Mesendoderm (in vitro differentiated cells): ENCODE results near the gene CDCA3.
A peak's percentile ranks its signal among the peaks of the same experiment; 100 is the strongest.
"Not testable (repeated sequence)": the region's sequence is repeated elsewhere in the genome, so short reads cannot be mapped to it uniquely, and the experiment has no call there.

Experiments
- DNase-seq: peaks from one replicate; pipeline ENCODE4 v3.0.0; 2013
- H2AK5ac ChIP-seq: 2 replicates; pipeline ENCODE4 v1.6.1; 2013; ENCODE audit warnings: low read length, inconsistent platforms
- H2BK120ac ChIP-seq: 2 replicates; pipeline ENCODE4 v1.6.1; 2013; ENCODE audit warnings: low read depth, mild to moderate bottlenecking, low read length, moderate library complexity, mixed read lengths
- H2BK15ac ChIP-seq: replicated peaks from 2 replicates; pipeline ENCODE4 v1.6.1; 2013; ENCODE audit warnings: low read depth, mild to moderate bottlenecking, moderate library complexity
- H2BK5ac ChIP-seq: 2 replicates; pipeline ENCODE4 v1.6.1; 2013; ENCODE audit warnings: low read length, inconsistent platforms
- H3K18ac ChIP-seq: 2 replicates; pipeline ENCODE4 v1.6.1; 2013; ENCODE audit warnings: mild to moderate bottlenecking, low read length, mixed read lengths
- H3K23ac ChIP-seq: one replicate; pipeline ENCODE4 v1.6.1; 2013; ENCODE audit warnings: low read length
- H3K27ac ChIP-seq: 2 replicates; pipeline ENCODE4 v1.5.1; 2013; ENCODE audit warnings: low read depth, mild to moderate bottlenecking, inconsistent platforms, low read length, moderate library complexity
- H3K27me3 ChIP-seq: 2 replicates; pipeline ENCODE4 v1.6.1; 2013; ENCODE audit warnings: low read length, control low read depth, mild to moderate bottlenecking, inconsistent platforms; ENCODE audit not compliant: insufficient read depth, poor library complexity
- H3K36me3 ChIP-seq: 2 replicates; pipeline ENCODE4 v1.6.1; 2013; ENCODE audit warnings: low read length, inconsistent platforms; ENCODE audit not compliant: control insufficient read depth, insufficient read depth
- H3K4ac ChIP-seq: one replicate; pipeline ENCODE4 v1.6.1; 2013; ENCODE audit warnings: low read depth, mild to moderate bottlenecking, low read length, moderate library complexity
- H3K4me1 ChIP-seq: 2 replicates; pipeline ENCODE4 v1.6.1; 2013; ENCODE audit warnings: low read depth, low read length, inconsistent platforms; ENCODE audit not compliant: control insufficient read depth
- H3K4me2 ChIP-seq: 2 replicates; pipeline ENCODE4 v1.6.1; 2013; ENCODE audit warnings: low read length
- H3K4me3 ChIP-seq: 2 replicates; pipeline ENCODE4 v1.5.1; 2013; ENCODE audit warnings: mild to moderate bottlenecking, low read length
- H3K56ac ChIP-seq: one replicate; pipeline ENCODE4 v1.6.1; 2013; ENCODE audit warnings: low read length
- H3K79me1 ChIP-seq: 2 replicates; pipeline ENCODE4 v1.6.1; 2013; ENCODE audit warnings: low read length, inconsistent platforms
- H3K79me2 ChIP-seq: 2 replicates; pipeline ENCODE4 v1.6.1; 2013; ENCODE audit warnings: mild to moderate bottlenecking, low read length; ENCODE audit not compliant: control insufficient read depth, insufficient read depth
- H3K9ac ChIP-seq: 2 replicates; pipeline ENCODE4 v1.6.1; 2013; ENCODE audit warnings: low read length, inconsistent platforms
- H4K5ac ChIP-seq: one replicate; pipeline ENCODE4 v1.6.1; 2013; ENCODE audit warnings: low read length
- H4K8ac ChIP-seq: one replicate; pipeline ENCODE4 v1.6.1; 2013; ENCODE audit warnings: low read depth, mild to moderate bottlenecking, control low read depth, low read length, moderate library complexity
- WGBS: extraction: QIAGEN DNeasy Blood & Tissue Kit; methylation state at CpG from one replicate; pipeline ENCODE4 v1.1.7; 2013; ENCODE audit warnings: low lambda C conversion rate, missing lambda C conversion rate; ENCODE audit not compliant: insufficient coverage; ENCODE audit errors: extremely low coverage; 5-methylcytosine and 5-hydroxymethylcytosine counted together

Gene CDCA3

GRCh38 chr12:6866163-6866919, 15.3 kb upstream of the CDCA3 start:
- Histone ChIP-seq H3K27me3 (no peaks in the 10 kb centered on the region), H3K4ac (peak overlapping the region; percentile 39), H3K79me1 (peaks cover 13% of the 10 kb centered on the region), H3K23ac (peak overlapping the region; percentile 48), H3K36me3 (peaks cover 10% of the 10 kb centered on the region), H2BK120ac (no peak overlapping the region), H3K79me2 (peaks cover 16% of the 10 kb centered on the region), H4K8ac (no peak overlapping the region), H3K4me1 (peaks cover 4% of the 10 kb centered on the region), H3K18ac (no peak overlapping the region), H3K4me2 (peak overlapping the region; percentile 74), H2BK5ac (no peak overlapping the region), H2AK5ac (no peak overlapping the region), H3K27ac (no peak overlapping the region), H3K4me3 (no peak overlapping the region), H4K5ac (no peak overlapping the region), H3K56ac (peak overlapping the region; percentile 90), H3K9ac (peak overlapping the region; percentile 79), H2BK15ac (no peak overlapping the region)
- no peak for DNase-seq
- WGBS = no CpG with 5 or more reads among the region's 19 CpGs

- H3K23ac ChIP-seq, H3K27me3 ChIP-seq, H3K79me1 ChIP-seq, H3K9ac ChIP-seq, H3K18ac ChIP-seq, DNase-seq, H3K4ac ChIP-seq, H2BK120ac ChIP-seq, H2BK15ac ChIP-seq, H3K4me1 ChIP-seq, H4K8ac ChIP-seq, H4K5ac ChIP-seq, H3K4me2 ChIP-seq, H3K27ac ChIP-seq, H3K56ac ChIP-seq, H2BK5ac ChIP-seq, H2AK5ac ChIP-seq, H3K4me3 ChIP-seq: not testable (repeated sequence)
- H3K36me3 ChIP-seq = peaks cover 18% of the 10 kb centered on the region
- H3K79me2 ChIP-seq = peaks cover 16% of the 10 kb centered on the region
- no CpG with 5 or more reads among the region's 5 CpGs for WGBS
Observed at GRCh38 chr12:6865307-6865706, 14.2 kb upstream of the CDCA3 start.

- peaks cover 13% of the 10 kb centered on the region for H3K79me2 ChIP-seq
- H3K56ac ChIP-seq = no peak overlapping the region
- no peaks in the 10 kb centered on the region for H3K27me3 ChIP-seq
- H3K4ac ChIP-seq = no peak overlapping the region
- H4K5ac ChIP-seq = no peak overlapping the region
- no CpG with 5 or more reads among the region's 16 CpGs for WGBS
- H3K9ac ChIP-seq = no peak overlapping the region
- no peak overlapping the region for H3K23ac ChIP-seq
- H3K79me1 ChIP-seq = peaks cover 4% of the 10 kb centered on the region
- no peak for DNase-seq
- no peak overlapping the region for H3K27ac ChIP-seq
- no peak overlapping the region for H2BK5ac ChIP-seq
- H3K18ac ChIP-seq = no peak overlapping the region
- no peak overlapping the region for H4K8ac ChIP-seq
- no peak overlapping the region for H3K4me3 ChIP-seq
- H2AK5ac ChIP-seq = no peak overlapping the region
- no peak overlapping the region for H3K4me2 ChIP-seq
- peaks cover 4% of the 10 kb centered on the region for H3K4me1 ChIP-seq
- no peak overlapping the region for H2BK15ac ChIP-seq
- H2BK120ac ChIP-seq = no peak overlapping the region
- H3K36me3 ChIP-seq = peaks cover 17% of the 10 kb centered on the region
Observed at GRCh38 chr12:6863586-6864321, 12.7 kb upstream of the CDCA3 start.

GRCh38 chr12:6863033-6863432, 11.9 kb upstream of the CDCA3 start:
- peaks cover 18% of the 10 kb centered on the region for H3K36me3 ChIP-seq
- no peak overlapping the region for H3K56ac ChIP-seq
- H3K27me3 ChIP-seq = no peaks in the 10 kb centered on the region
- H4K8ac ChIP-seq = no peak overlapping the region
- peaks cover 4% of the 10 kb centered on the region for H3K4me1 ChIP-seq
- H3K4me3 ChIP-seq = no peak overlapping the region
- H3K23ac ChIP-seq = no peak overlapping the region
- no peak overlapping the region for H2AK5ac ChIP-seq
- no peak for DNase-seq
- H3K79me1 ChIP-seq = peaks cover under 1% of the 10 kb centered on the region
- H3K79me2 ChIP-seq = peaks cover 6% of the 10 kb centered on the region
- no peak overlapping the region for H3K9ac ChIP-seq
- no peak overlapping the region for H3K4me2 ChIP-seq
- H3K18ac ChIP-seq = no peak overlapping the region
- WGBS = no CpG with 5 or more reads among the region's 11 CpGs
- H2BK120ac ChIP-seq = no peak overlapping the region
- H3K4ac ChIP-seq = no peak overlapping the region
- no peak overlapping the region for H2BK5ac ChIP-seq
- no peak overlapping the region for H3K27ac ChIP-seq
- no peak overlapping the region for H2BK15ac ChIP-seq
- no peak overlapping the region for H4K5ac ChIP-seq

- H3K79me2 ChIP-seq = no peaks in the 10 kb centered on the region
- no CpG with 5 or more reads among the region's 9 CpGs for WGBS
Observed at GRCh38 chr12:6861391-6861790, 10.3 kb upstream of the CDCA3 start.

More at GRCh38 chr12:6861391-6861790, 10.3 kb upstream of the CDCA3 start:
- Histone ChIP-seq H3K4ac (no peak overlapping the region), H3K79me1 (no peaks in the 10 kb centered on the region), H3K27ac (no peak overlapping the region), H2BK15ac (no peak overlapping the region), H3K4me1 (no peaks in the 10 kb centered on the region), H3K36me3 (peaks cover 20% of the 10 kb centered on the region), H3K23ac (no peak overlapping the region), H3K27me3 (no peaks in the 10 kb centered on the region), H2BK5ac (no peak overlapping the region), H3K4me2 (no peak overlapping the region), H4K5ac (no peak overlapping the region), H3K9ac (no peak overlapping the region), H4K8ac (no peak overlapping the region), H3K18ac (no peak overlapping the region), H3K56ac (no peak overlapping the region), H2BK120ac (no peak overlapping the region), H3K4me3 (no peak overlapping the region), H2AK5ac (no peak overlapping the region)
- DNase-seq = no peak
